ENCODE data around the gene PCDH12.

DNA sequence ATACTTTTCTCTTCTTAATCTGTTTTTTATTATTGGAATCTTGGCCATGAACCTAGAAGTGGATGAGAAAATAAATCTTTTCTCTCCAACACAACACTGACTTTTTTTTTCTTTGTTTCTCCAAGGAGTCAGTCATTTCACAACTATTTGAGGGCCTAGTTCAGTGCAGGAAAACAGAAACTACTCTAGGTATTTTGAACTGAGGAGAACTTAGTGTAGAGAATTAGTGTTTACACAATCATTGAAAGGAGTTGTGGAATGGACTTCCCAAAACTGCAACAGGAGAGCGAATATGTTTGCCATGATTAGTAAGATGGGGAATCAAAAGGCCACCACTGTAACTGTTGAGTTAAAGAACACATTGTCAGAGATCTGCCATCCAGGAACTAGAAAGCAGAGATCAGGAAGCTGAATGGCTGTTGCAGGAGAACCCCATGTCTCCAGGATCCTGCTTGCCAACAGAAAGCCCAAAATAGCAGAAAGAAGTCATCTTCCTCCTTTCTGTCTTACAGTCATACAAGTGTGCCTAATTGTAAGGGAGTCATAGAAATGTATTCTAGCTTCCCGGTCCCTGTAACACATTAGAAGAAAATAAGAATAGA, 59.5 kb downstream of the PCDH12 start:
- TF ChIP-seq ZNF274 (IDR thresholded peaks at IDR 0.05; ENCODE audit: low read depth, low read length) (no peak), JUND (IDR thresholded peaks at IDR 0.05) (no peak), POLR2AphosphoS5 (IDR thresholded peaks at IDR 0.05; ENCODE audit: low read depth, low read length) (no peak), SIN3A (IDR thresholded peaks at IDR 0.05; ENCODE audit: low read depth) (no peak), TCF7L2 (IDR thresholded peaks at IDR 0.05; ENCODE audit: borderline replicate concordance, extremely low read depth, insufficient read depth, insufficient read length) (no peak), EZH2 (IDR thresholded peaks at IDR 0.05) (no peak), ELF1 (IDR thresholded peaks at IDR 0.05; ENCODE audit: borderline replicate concordance, low read depth) (no peak), POLR2A (IDR thresholded peaks at IDR 0.05; ENCODE audit: borderline replicate concordance, extremely low read depth, insufficient read depth, insufficient read length) (no peak)
- TF ChIP-seq, protein P1, sequence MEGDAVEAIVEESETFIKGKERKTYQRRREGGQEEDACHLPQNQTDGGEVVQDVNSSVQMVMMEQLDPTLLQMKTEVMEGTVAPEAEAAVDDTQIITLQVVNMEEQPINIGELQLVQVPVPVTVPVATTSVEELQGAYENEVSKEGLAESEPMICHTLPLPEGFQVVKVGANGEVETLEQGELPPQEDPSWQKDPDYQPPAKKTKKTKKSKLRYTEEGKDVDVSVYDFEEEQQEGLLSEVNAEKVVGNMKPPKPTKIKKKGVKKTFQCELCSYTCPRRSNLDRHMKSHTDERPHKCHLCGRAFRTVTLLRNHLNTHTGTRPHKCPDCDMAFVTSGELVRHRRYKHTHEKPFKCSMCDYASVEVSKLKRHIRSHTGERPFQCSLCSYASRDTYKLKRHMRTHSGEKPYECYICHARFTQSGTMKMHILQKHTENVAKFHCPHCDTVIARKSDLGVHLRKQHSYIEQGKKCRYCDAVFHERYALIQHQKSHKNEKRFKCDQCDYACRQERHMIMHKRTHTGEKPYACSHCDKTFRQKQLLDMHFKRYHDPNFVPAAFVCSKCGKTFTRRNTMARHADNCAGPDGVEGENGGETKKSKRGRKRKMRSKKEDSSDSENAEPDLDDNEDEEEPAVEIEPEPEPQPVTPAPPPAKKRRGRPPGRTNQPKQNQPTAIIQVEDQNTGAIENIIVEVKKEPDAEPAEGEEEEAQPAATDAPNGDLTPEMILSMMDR (IDR thresholded peaks at IDR 0.05 in 2 of 3, conservative IDR thresholded peaks at IDR 0.05 in 1 of 3; ENCODE audit: borderline replicate concordance in 1 of 3, insufficient read depth in 1 of 3, low read depth in 2 of 3, low read length in 2 of 3) = no peak
- TF ChIP-seq, protein P2, sequence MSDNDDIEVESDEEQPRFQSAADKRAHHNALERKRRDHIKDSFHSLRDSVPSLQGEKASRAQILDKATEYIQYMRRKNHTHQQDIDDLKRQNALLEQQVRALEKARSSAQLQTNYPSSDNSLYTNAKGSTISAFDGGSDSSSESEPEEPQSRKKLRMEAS (IDR thresholded peaks at IDR 0.05) = no peak
- TF ChIP-seq, protein P3, sequence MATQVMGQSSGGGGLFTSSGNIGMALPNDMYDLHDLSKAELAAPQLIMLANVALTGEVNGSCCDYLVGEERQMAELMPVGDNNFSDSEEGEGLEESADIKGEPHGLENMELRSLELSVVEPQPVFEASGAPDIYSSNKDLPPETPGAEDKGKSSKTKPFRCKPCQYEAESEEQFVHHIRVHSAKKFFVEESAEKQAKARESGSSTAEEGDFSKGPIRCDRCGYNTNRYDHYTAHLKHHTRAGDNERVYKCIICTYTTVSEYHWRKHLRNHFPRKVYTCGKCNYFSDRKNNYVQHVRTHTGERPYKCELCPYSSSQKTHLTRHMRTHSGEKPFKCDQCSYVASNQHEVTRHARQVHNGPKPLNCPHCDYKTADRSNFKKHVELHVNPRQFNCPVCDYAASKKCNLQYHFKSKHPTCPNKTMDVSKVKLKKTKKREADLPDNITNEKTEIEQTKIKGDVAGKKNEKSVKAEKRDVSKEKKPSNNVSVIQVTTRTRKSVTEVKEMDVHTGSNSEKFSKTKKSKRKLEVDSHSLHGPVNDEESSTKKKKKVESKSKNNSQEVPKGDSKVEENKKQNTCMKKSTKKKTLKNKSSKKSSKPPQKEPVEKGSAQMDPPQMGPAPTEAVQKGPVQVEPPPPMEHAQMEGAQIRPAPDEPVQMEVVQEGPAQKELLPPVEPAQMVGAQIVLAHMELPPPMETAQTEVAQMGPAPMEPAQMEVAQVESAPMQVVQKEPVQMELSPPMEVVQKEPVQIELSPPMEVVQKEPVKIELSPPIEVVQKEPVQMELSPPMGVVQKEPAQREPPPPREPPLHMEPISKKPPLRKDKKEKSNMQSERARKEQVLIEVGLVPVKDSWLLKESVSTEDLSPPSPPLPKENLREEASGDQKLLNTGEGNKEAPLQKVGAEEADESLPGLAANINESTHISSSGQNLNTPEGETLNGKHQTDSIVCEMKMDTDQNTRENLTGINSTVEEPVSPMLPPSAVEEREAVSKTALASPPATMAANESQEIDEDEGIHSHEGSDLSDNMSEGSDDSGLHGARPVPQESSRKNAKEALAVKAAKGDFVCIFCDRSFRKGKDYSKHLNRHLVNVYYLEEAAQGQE (IDR thresholded peaks at IDR 0.05; ENCODE audit: low read depth) = no peak
- TF ChIP-seq, protein P4, sequence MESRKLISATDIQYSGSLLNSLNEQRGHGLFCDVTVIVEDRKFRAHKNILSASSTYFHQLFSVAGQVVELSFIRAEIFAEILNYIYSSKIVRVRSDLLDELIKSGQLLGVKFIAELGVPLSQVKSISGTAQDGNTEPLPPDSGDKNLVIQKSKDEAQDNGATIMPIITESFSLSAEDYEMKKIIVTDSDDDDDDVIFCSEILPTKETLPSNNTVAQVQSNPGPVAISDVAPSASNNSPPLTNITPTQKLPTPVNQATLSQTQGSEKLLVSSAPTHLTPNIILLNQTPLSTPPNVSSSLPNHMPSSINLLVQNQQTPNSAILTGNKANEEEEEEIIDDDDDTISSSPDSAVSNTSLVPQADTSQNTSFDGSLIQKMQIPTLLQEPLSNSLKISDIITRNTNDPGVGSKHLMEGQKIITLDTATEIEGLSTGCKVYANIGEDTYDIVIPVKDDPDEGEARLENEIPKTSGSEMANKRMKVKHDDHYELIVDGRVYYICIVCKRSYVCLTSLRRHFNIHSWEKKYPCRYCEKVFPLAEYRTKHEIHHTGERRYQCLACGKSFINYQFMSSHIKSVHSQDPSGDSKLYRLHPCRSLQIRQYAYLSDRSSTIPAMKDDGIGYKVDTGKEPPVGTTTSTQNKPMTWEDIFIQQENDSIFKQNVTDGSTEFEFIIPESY (IDR thresholded peaks at IDR 0.05; ENCODE audit: extremely low read depth, insufficient replicate concordance, low read length) = no peak

All from HCT116 (cell line).